ENCODE measurements around the gene SUCLA2. TPM values are rescaled to one million over a fixed set of nuclear protein-coding genes. Genes with fewer than 3 reads are reported as not detected.

SUCLA2 gene
- total and polyA plus RNA-seq, 9 of the 15 experiments (the other 6 are each of a cell fraction or from before 2014, with no cell fraction given): 23.3 to 52.9 (median 35.8) TPM

DNA sequence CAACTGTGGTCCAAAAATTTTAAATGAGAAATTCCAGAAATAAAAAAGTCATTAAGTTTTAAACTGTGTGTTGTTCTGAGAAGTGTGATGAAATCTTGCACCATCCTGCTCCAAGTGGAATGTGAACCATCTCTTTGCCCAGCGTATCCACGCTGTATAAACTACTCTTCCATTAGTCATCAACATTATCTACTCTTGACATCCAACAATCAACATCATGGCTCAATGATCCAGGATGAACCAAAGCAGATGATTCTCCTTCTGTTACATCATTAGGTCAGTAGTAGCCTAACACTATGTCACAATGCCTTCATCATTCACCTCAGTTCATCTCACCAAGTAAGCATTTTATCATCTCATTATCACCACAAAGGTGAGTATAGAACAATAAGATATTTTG, 55.3 kb downstream of the SUCLA2 start (continued):
- TF ChIP-seq ZNF764 (CRISPR knock-in tag; IDR thresholded peaks at IDR 0.05; ENCODE audit: low read depth): no peak
- TF ChIP-seq FOXK2 (conservative IDR thresholded peaks at IDR 0.05 in 1 of 2, IDR thresholded peaks at IDR 0.05 in 1 of 2; ENCODE audit: low read depth in 2 of 2): no peak
- peak; percentile 38; the same call in 1 of the 2 replicates for TF ChIP-seq JUND (IDR thresholded peaks at IDR 0.05; ENCODE audit: borderline replicate concordance, low read depth, low read length)
- no peak for TF ChIP-seq JUND (tag; IDR thresholded peaks at IDR 0.05; ENCODE audit: borderline replicate concordance, low read depth, low read length)
- no peak for TF ChIP-seq L3MBTL2 (IDR thresholded peaks at IDR 0.05)
- TF ChIP-seq, protein P1, sequence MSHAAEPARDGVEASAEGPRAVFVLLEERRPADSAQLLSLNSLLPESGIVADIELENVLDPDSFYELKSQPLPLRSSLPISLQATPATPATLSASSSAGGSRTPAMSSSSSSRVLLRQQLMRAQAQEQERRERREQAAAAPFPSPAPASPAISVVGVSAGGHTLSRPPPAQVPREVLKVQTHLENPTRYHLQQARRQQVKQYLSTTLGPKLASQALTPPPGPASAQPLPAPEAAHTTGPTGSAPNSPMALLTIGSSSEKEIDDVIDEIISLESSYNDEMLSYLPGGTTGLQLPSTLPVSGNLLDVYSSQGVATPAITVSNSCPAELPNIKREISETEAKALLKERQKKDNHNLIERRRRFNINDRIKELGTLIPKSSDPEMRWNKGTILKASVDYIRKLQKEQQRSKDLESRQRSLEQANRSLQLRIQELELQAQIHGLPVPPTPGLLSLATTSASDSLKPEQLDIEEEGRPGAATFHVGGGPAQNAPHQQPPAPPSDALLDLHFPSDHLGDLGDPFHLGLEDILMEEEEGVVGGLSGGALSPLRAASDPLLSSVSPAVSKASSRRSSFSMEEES (CRISPR knock-in tag; IDR thresholded peaks at IDR 0.05): no peak
- TF ChIP-seq FOSL1 (tag; conservative IDR thresholded peaks at IDR 0.05): peak; percentile 70
- TF ChIP-seq ZNF778 (CRISPR knock-in tag; IDR thresholded peaks at IDR 0.05): no peak
- TF ChIP-seq, protein P2, sequence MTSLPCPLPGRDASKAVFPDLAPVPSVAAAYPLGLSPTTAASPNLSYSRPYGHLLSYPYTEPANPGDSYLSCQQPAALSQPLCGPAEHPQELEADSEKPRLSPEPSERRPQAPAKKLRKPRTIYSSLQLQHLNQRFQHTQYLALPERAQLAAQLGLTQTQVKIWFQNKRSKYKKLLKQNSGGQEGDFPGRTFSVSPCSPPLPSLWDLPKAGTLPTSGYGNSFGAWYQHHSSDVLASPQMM (CRISPR knock-in tag; IDR thresholded peaks at IDR 0.05): no peak
- no peak for TF ChIP-seq HDAC6 (IDR thresholded peaks at IDR 0.05; ENCODE audit: low read depth, low read length)
- TF ChIP-seq ATF7 (IDR thresholded peaks at IDR 0.05): peak; percentile 32; the same call in 1 of the 2 replicates
- peak; percentile 50; the same call in 1 of the 2 replicates for TF ChIP-seq CEBPG (CRISPR knock-in tag; IDR thresholded peaks at IDR 0.05)
- peak; percentile 74 to 97 for TF ChIP-seq CEBPG (tag; conservative IDR thresholded peaks at IDR 0.05 in 1 of 2, IDR thresholded peaks at IDR 0.05 in 1 of 2)
- peak; percentile 66 for TF ChIP-seq CTBP1 (IDR thresholded peaks at IDR 0.05; ENCODE audit: borderline replicate concordance)
- no peak for TF ChIP-seq ZKSCAN1 (IDR thresholded peaks at IDR 0.05; ENCODE audit: low read depth, low read length)
- TF ChIP-seq BRF1 (IDR thresholded peaks at IDR 0.05; ENCODE audit: borderline replicate concordance, extremely low read depth, insufficient read length): no peak
- no peak for TF ChIP-seq ZKSCAN8 (CRISPR knock-in tag; IDR thresholded peaks at IDR 0.05)
- no peak for TF ChIP-seq NEUROD1 (IDR thresholded peaks at IDR 0.05; ENCODE audit: borderline replicate concordance, low read depth, low read length, partially characterized antibody)
- TF ChIP-seq, protein P3, sequence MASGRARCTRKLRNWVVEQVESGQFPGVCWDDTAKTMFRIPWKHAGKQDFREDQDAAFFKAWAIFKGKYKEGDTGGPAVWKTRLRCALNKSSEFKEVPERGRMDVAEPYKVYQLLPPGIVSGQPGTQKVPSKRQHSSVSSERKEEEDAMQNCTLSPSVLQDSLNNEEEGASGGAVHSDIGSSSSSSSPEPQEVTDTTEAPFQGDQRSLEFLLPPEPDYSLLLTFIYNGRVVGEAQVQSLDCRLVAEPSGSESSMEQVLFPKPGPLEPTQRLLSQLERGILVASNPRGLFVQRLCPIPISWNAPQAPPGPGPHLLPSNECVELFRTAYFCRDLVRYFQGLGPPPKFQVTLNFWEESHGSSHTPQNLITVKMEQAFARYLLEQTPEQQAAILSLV (tag; IDR thresholded peaks at IDR 0.05): no peak
- TF ChIP-seq, protein P4, sequence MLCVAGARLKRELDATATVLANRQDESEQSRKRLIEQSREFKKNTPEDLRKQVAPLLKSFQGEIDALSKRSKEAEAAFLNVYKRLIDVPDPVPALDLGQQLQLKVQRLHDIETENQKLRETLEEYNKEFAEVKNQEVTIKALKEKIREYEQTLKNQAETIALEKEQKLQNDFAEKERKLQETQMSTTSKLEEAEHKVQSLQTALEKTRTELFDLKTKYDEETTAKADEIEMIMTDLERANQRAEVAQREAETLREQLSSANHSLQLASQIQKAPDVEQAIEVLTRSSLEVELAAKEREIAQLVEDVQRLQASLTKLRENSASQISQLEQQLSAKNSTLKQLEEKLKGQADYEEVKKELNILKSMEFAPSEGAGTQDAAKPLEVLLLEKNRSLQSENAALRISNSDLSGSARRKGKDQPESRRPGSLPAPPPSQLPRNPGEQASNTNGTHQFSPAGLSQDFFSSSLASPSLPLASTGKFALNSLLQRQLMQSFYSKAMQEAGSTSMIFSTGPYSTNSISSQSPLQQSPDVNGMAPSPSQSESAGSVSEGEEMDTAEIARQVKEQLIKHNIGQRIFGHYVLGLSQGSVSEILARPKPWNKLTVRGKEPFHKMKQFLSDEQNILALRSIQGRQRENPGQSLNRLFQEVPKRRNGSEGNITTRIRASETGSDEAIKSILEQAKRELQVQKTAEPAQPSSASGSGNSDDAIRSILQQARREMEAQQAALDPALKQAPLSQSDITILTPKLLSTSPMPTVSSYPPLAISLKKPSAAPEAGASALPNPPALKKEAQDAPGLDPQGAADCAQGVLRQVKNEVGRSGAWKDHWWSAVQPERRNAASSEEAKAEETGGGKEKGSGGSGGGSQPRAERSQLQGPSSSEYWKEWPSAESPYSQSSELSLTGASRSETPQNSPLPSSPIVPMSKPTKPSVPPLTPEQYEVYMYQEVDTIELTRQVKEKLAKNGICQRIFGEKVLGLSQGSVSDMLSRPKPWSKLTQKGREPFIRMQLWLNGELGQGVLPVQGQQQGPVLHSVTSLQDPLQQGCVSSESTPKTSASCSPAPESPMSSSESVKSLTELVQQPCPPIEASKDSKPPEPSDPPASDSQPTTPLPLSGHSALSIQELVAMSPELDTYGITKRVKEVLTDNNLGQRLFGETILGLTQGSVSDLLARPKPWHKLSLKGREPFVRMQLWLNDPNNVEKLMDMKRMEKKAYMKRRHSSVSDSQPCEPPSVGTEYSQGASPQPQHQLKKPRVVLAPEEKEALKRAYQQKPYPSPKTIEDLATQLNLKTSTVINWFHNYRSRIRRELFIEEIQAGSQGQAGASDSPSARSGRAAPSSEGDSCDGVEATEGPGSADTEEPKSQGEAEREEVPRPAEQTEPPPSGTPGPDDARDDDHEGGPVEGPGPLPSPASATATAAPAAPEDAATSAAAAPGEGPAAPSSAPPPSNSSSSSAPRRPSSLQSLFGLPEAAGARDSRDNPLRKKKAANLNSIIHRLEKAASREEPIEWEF (CRISPR knock-in tag; IDR thresholded peaks at IDR 0.05): no peak
- TF ChIP-seq ZC3H8 (IDR thresholded peaks at IDR 0.05): no peak

Data from K562 (cell line).